ENCODE results near the gene NOC4L.

The NOC4L gene

DNA sequence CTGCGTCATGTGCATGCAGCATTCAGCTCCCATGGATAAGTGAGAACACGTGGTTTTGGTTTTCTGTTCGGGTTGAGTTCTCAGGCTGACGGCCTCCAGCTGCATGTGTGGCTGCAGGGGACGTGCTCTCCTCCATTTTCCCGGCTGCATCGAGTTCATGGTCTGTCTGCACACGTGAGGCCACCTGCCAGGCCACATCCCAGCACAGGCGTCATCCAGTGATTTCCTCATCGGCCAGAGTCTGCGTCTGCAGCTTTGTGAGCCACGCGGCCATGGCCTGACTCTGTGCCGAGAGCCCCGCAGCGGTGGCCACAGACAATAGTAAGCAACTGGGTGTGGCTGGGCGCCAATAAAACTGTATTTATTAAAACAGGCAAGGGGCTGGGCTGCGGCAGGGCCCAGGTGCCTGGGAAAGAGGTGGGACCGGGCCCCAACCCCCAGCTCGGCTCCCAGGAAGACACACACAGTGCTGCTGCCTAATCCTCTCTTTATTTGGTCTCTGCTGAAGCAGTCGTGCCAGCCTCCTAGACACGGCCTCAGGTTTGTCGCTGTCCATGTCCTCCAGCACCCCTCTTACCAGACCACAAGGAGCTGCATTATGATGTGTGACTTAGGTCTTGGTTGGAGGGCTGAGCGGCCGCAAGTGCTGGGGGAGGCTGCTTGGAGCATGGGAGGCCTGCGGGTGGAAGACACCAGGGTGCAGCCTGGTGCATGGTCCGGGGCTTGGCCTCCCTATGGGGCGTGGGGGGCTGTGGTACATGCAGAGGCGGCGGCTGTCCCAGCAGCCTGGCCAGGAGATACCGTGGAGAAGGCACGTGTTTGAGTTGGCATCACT, 52.0 kb downstream of the NOC4L start:
- DNase-seq (ENCODE audit: low read depth) = no peak
- TF ChIP-seq, protein P1, sequence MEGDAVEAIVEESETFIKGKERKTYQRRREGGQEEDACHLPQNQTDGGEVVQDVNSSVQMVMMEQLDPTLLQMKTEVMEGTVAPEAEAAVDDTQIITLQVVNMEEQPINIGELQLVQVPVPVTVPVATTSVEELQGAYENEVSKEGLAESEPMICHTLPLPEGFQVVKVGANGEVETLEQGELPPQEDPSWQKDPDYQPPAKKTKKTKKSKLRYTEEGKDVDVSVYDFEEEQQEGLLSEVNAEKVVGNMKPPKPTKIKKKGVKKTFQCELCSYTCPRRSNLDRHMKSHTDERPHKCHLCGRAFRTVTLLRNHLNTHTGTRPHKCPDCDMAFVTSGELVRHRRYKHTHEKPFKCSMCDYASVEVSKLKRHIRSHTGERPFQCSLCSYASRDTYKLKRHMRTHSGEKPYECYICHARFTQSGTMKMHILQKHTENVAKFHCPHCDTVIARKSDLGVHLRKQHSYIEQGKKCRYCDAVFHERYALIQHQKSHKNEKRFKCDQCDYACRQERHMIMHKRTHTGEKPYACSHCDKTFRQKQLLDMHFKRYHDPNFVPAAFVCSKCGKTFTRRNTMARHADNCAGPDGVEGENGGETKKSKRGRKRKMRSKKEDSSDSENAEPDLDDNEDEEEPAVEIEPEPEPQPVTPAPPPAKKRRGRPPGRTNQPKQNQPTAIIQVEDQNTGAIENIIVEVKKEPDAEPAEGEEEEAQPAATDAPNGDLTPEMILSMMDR (IDR thresholded peaks at IDR 0.05; ENCODE audit: insufficient read depth, low read depth, low read length, missing control alignments) = no peak
- H3K4me3 ChIP-seq (ENCODE audit: low read depth, low read length) = no peak overlapping the region

DNA sequence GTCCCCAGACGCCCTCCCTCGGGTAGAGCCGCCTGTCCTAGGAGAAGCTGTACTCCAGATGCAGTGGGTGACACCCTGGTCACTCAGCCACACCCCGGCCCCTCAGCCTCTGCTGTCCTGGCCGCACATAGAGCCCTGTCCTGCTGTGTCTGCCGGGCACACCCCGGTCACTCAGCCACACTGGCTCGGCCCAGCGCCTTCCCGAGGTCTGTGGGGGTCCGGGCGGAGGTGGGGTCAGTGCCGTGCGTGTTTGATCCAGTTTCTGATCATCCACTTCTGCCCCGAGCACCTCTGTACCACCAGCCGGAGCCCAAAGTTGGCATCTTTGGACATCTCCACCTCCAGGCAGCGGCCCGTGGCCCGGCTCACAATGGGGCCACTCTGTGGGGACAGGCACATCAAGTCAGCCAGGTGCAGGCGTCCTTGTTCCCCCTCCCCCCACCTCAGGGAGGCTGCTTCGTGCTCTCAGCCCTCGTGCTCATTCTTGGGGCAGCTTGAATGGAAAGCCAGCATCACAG, 52.7 kb downstream of the NOC4L start:
- DNase-seq (ENCODE audit: low read depth) = no peak
- TF ChIP-seq, protein P1 (IDR thresholded peaks at IDR 0.05; ENCODE audit: insufficient read depth, low read depth, low read length, missing control alignments) = no peak
- no peak overlapping the region for H3K4me3 ChIP-seq (ENCODE audit: low read depth, low read length)

DNA sequence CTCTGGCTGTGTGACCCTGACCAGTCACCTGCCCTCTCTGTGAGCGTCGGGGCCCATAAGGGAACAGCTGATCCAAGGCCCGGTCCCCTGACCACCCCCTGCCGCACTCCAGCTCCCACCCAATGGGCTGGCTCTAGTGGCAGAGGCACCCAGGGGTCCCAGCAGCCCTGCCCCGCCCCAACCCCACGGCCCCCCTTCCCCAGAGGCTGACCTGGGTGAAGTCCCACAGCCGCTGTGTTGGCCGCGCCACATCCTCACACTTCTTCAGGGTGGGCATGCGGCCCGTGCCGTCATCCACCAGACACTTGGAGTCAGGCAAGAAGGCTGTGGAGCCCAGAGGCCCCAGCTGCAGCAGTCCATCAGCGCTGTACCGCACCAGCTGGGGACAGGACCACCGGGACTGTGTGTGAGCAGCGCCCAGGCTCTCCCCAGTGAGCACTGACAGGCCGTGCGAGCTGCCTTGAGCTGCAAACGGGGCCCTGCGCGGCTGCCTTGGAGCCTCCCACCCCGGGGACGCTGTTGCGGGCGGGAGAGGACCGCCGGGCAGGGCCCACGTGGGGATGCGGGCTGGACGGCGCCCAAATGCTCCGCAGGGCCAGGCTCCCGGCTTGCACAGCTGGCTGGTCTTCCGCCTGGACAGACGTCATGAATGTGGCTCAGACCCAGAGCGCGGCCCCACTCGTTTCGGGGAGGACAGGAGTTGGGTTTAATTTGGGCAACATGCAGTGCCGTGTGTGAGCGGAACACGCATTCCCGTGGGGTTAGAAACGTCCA, 53.5 kb downstream of the NOC4L start:
- TF ChIP-seq, protein P1 (IDR thresholded peaks at IDR 0.05; ENCODE audit: insufficient read depth, low read depth, low read length, missing control alignments) = no peak
- H3K4me3 ChIP-seq (ENCODE audit: low read depth, low read length) = no peak overlapping the region
- DNase-seq (ENCODE audit: low read depth) = no peak

DNA sequence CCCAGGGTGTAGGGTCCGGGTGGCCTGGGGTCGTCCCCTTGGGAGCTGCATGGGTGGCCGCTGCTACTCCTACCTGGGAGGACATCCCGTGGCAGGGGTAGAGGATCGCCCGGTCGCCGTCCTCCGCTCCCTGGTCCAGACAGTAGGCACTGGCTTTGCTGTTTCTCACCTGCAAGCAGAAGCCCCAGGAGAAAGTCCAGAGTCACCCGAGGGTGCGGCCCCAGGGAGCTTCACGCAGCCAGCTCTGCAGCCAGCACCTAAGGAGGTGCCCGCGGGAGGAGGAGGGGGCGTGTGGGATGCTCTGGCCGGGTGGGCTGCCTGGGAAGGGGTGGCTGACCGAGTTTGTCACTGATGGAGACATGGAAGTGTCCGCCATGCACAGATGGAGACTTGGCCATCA, 54.8 kb downstream of the NOC4L start:
- no peak for DNase-seq (ENCODE audit: low read depth)
- TF ChIP-seq, protein P1 (IDR thresholded peaks at IDR 0.05; ENCODE audit: insufficient read depth, low read depth, low read length, missing control alignments) = no peak
- no peak overlapping the region for H3K4me3 ChIP-seq (ENCODE audit: low read depth, low read length)

DNA sequence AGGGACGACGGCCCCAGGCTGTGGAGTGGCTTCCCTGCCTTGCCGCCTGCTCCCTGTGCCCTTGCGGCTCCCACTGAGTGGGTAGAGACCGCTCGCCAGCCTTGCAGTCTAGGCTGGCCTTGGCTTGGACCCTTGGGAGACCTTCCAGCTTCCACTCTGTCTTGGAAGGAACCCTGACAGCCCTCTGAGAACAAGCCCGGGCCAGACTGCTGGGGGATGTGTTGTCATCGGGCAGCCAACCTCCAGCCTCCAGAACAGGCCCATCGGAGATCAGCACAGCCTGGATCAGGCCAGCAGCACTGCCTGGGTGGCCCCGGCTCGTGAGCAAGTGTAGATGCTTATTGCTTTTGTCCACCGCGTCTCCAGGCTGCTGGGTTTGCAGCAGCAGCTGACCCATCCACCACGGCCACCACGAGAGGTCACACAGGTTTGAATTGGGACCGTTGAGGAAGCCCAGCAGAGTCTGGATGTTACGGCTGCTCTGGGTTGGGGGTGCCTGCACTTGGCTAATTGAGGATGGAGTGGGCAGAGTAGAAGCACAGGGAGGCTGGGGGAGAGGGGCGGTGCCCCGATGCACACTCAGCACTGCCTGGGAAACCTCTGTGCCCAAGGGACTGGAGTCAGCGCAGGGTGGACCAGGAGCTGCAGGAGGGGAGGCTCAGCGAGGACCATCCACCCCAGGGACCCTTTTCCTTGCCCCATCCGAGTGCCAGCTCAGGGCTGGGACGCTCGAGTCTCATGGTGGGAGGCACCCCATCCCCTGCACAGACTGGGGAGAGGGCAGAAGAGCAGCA, 55.5 kb downstream of the NOC4L start:
- TF ChIP-seq, protein P1 (IDR thresholded peaks at IDR 0.05; ENCODE audit: insufficient read depth, low read depth, low read length, missing control alignments) = no peak
- no peak overlapping the region for H3K4me3 ChIP-seq (ENCODE audit: low read depth, low read length)
- DNase-seq (ENCODE audit: low read depth) = no peak

DNA sequence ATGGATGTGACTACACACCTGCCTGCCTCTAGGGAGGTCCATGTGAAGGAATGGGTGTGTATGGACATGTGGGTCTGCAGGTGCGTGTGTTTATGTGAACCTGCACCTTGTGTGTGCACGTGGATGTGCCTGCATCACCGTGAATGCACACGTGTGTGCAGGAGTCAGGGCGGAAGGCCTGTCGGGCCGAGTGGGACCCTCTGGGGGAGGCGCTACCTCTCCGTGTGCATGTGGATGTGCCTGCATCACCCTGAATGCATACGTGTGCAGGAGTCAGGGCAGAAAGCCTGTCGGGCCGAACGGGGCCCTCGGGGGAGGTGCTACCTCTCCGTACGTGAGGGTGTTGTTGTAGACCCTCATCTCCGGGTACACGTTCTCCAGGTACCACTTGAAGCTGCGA, 56.5 kb downstream of the NOC4L start:
- TF ChIP-seq, protein P1 (IDR thresholded peaks at IDR 0.05; ENCODE audit: insufficient read depth, low read depth, low read length, missing control alignments) = no peak
- DNase-seq (ENCODE audit: low read depth) = no peak
- no peak overlapping the region for H3K4me3 ChIP-seq (ENCODE audit: low read depth, low read length)
